Measurements from ENCODE around the gene IDH3B. TPM values are rescaled to one million over a fixed set of nuclear protein-coding genes. Genes with fewer than 3 reads are reported as not detected.
"Not testable (repeated sequence)": the region's sequence is repeated elsewhere in the genome, so short reads cannot be mapped to it uniquely, and the experiment has no call there.

Gene IDH3B
- total RNA-seq, 2 donors from 2014 or later, result 89.9 to 91.7 TPM

- no peak for TF ChIP-seq CTCF (conservative IDR thresholded peaks at IDR 0.05)
- H3K9ac ChIP-seq (ENCODE audit: extremely low read depth, low read length, poor library complexity, severe bottlenecking), result no peak overlapping the region
- Mint-ChIP-seq H3K27ac (no peak overlapping the region), H3K9me3 (no peaks in the 10 kb centered on the region), H3K4me3 (no peak overlapping the region), H3K4me1 (peaks cover 14% of the 10 kb centered on the region), H3K36me3 (ENCODE audit: low read depth) (no peaks in the 10 kb centered on the region), H3K27me3 (ENCODE audit: insufficient read depth) (peaks cover 92% of the 10 kb centered on the region)
- DNase-seq, result no peak
- WGBS, 2 experiments (ENCODE audit: insufficient coverage in 1 of 2, insufficient read length in 1 of 2), result 65 to 82% methylated on average over 2 to 3 of the region's 3 CpGs
- H3K36me3 ChIP-seq (ENCODE audit: control insufficient read depth, insufficient read depth, low read length), result no peaks in the 10 kb centered on the region
- no peaks in the 10 kb centered on the region for H3K9me3 ChIP-seq (ENCODE audit: control insufficient read depth, low read length)
- peak overlapping the region; percentile 49 for H3K27ac ChIP-seq (ENCODE audit: low read depth, low read length)
- H3K4me1 ChIP-seq (ENCODE audit: control insufficient read depth, insufficient read depth, low read length), result no peaks in the 10 kb centered on the region
- no peak overlapping the region for H3K4me3 ChIP-seq (ENCODE audit: low read length)
- H3K27me3 ChIP-seq (ENCODE audit: control insufficient read depth, insufficient read depth, low read length, poor library complexity, severe bottlenecking), result peaks cover 77% of the 10 kb centered on the region
Measured at GRCh38 chr20:2697768-2698167, 33.8 kb upstream of the IDH3B start.

- peaks cover 86% of the 10 kb centered on the region for H3K27me3 Mint-ChIP-seq (ENCODE audit: insufficient read depth)
- Histone ChIP-seq H3K27ac (ENCODE audit: low read depth, low read length) (no peak overlapping the region), H3K4me3 (ENCODE audit: low read length) (no peak overlapping the region), H3K9me3 (ENCODE audit: control insufficient read depth, low read length) (no peaks in the 10 kb centered on the region), H3K36me3 (ENCODE audit: control insufficient read depth, insufficient read depth, low read length) (no peaks in the 10 kb centered on the region), H3K9ac (ENCODE audit: extremely low read depth, low read length, poor library complexity, severe bottlenecking) (no peak overlapping the region), H3K27me3 (ENCODE audit: control insufficient read depth, insufficient read depth, low read length, poor library complexity, severe bottlenecking) (peaks cover 81% of the 10 kb centered on the region), H3K4me1 (ENCODE audit: control insufficient read depth, insufficient read depth, low read length) (no peaks in the 10 kb centered on the region)
- DNase-seq, result no peak
- H3K4me1 Mint-ChIP-seq, result peaks cover 10% of the 10 kb centered on the region
- no peaks in the 10 kb centered on the region for H3K9me3 Mint-ChIP-seq
- 93 to 100% methylated on average over 1 to 9 of the region's 9 CpGs for WGBS, 2 experiments (ENCODE audit: insufficient coverage in 1 of 2, insufficient read length in 1 of 2)
- H3K4me3 Mint-ChIP-seq, result no peak overlapping the region
- no peak overlapping the region for H3K27ac Mint-ChIP-seq
- H3K36me3 Mint-ChIP-seq (ENCODE audit: low read depth), result no peaks in the 10 kb centered on the region
- no peak for TF ChIP-seq CTCF (conservative IDR thresholded peaks at IDR 0.05)
Measured at GRCh38 chr20:2696646-2697045, 32.6 kb upstream of the IDH3B start.

- H3K27ac Mint-ChIP-seq; H3K36me3 Mint-ChIP-seq (ENCODE audit: low read depth); H3K4me3 ChIP-seq (ENCODE audit: low read length); H3K4me3 Mint-ChIP-seq; H3K9ac ChIP-seq (ENCODE audit: extremely low read depth, low read length, poor library complexity, severe bottlenecking); H3K9me3 Mint-ChIP-seq; H3K36me3 ChIP-seq (ENCODE audit: control insufficient read depth, insufficient read depth, low read length); H3K9me3 ChIP-seq (ENCODE audit: control insufficient read depth, low read length); H3K4me1 Mint-ChIP-seq; DNase-seq; H3K27ac ChIP-seq (ENCODE audit: low read depth, low read length); H3K4me1 ChIP-seq (ENCODE audit: control insufficient read depth, insufficient read depth, low read length): not testable (repeated sequence)
- H3K27me3 Mint-ChIP-seq (ENCODE audit: insufficient read depth), result peaks cover 87% of the 10 kb centered on the region
- WGBS, 2 experiments (ENCODE audit: insufficient coverage in 1 of 2, insufficient read length in 1 of 2), result 92 to 93% methylated on average over 6 to 9 of the region's 12 CpGs
- H3K27me3 ChIP-seq (ENCODE audit: control insufficient read depth, insufficient read depth, low read length, poor library complexity, severe bottlenecking), result peaks cover 81% of the 10 kb centered on the region
Measured at GRCh38 chr20:2695984-2696525, 32.0 kb upstream of the IDH3B start.
